Renal pelvis (tissue), 4 donors: Measurements from ENCODE around the gene FRYL. TPM values are rescaled to one million over a fixed set of nuclear protein-coding genes. Genes with fewer than 3 reads are reported as not detected.

Source experiments
- DNase-seq: peaks from one replicate; pipeline ENCODE4 v3.0.0-alpha.2; 2013
- polyA plus RNA-seq, 3 donors: library from polyadenylated mRNA; unstranded; fragments of 120-200 nt; gene quantifications; one replicate each; pipeline ENCODE4 v1.2.1, GENCODE V29; 2013; ENCODE audit not compliant: insufficient read length in 3 of 3

The FRYL gene
- polyA plus RNA-seq, 3 donors, result 40.4 to 47.4 (median 43.2) TPM

- no peak for DNase-seq
These were observed 159.2 kb downstream of the FRYL start for GRCh38 chr4:48620831-48621230.

- DNase-seq, result no peak
These were observed 160.0 kb downstream of the FRYL start for GRCh38 chr4:48620093-48620492.

GRCh38 chr4:48604527-48604926, 175.6 kb downstream of the FRYL start:
- DNase-seq, result no peak

GRCh38 chr4:48604041-48604440, 176.0 kb downstream of the FRYL start:
- no peak for DNase-seq

GRCh38 chr4:48603366-48604003, 176.6 kb downstream of the FRYL start:
- no peak for DNase-seq

- no peak for DNase-seq
These were observed 177.3 kb downstream of the FRYL start for GRCh38 chr4:48602763-48603162.

GRCh38 chr4:48602222-48602621, 177.9 kb downstream of the FRYL start:
- no peak for DNase-seq

GRCh38 chr4:48596336-48596735, 183.7 kb downstream of the FRYL start:
- no peak for DNase-seq

GRCh38 chr4:48594180-48594579, 185.9 kb downstream of the FRYL start:
- DNase-seq, result no peak

- no peak for DNase-seq
These were observed 188.7 kb downstream of the FRYL start for GRCh38 chr4:48591372-48591771.

- DNase-seq, result no peak
These were observed 189.2 kb downstream of the FRYL start for GRCh38 chr4:48590884-48591283.

- DNase-seq, result no peak
These were observed 191.0 kb downstream of the FRYL start for GRCh38 chr4:48589098-48589445.

- no peak for DNase-seq
These were observed 191.6 kb downstream of the FRYL start for GRCh38 chr4:48588230-48589097.

- no peak for DNase-seq
These were observed 194.7 kb downstream of the FRYL start for GRCh38 chr4:48585401-48585800.

GRCh38 chr4:48578132-48578968, 201.7 kb downstream of the FRYL start:
- DNase-seq, result peak; percentile 72

- DNase-seq, result no peak
These were observed 204.1 kb downstream of the FRYL start for GRCh38 chr4:48575964-48576363.

- DNase-seq, result no peak
These were observed 208.6 kb downstream of the FRYL start for GRCh38 chr4:48571471-48571870.

GRCh38 chr4:48570646-48571220, 209.3 kb downstream of the FRYL start:
- no peak for DNase-seq

GRCh38 chr4:48566034-48566384, 214.1 kb downstream of the FRYL start:
- DNase-seq, result no peak

- no peak for DNase-seq
These were observed 214.6 kb downstream of the FRYL start for GRCh38 chr4:48565362-48566033.

GRCh38 chr4:48564151-48564550, 215.9 kb downstream of the FRYL start:
- DNase-seq, result no peak

GRCh38 chr4:48558819-48559218, 221.3 kb downstream of the FRYL start:
- no peak for DNase-seq
